Ovary (tissue), 9 donors: Measurements from ENCODE around the gene PCBP4. TPM values are rescaled to one million over a fixed set of nuclear protein-coding genes. Genes with fewer than 3 reads are reported as not detected.

Experiments
- DNase-seq, 5 donors: peaks; one replicate each; pipeline ENCODE4 v3.0.0-alpha.2; 2019 to 2020
- H3K27ac ChIP-seq, 2 donors: fragments of 200-600 bp; one replicate each; pipeline versions ENCODE4 v1.5.1 to v1.8.0; 2019 to 2022
- H3K27me3 ChIP-seq: fragments of 200-600 bp; one replicate; pipeline ENCODE4 v1.8.0; 2022
- H3K36me3 ChIP-seq: fragments of 200-600 bp; sonication (generic); one replicate; pipeline ENCODE4 v1.5.1; 2019
- H3K4me1 ChIP-seq: one replicate; pipeline ENCODE4 v1.8.1; 2013; ENCODE audit warnings: mild to moderate bottlenecking, moderate library complexity; ENCODE audit not compliant: insufficient read depth
- H3K4me3 ChIP-seq: fragments of 200-600 bp; sonication (generic); one replicate; pipeline ENCODE4 v1.5.1; 2017
- H3K9me3 ChIP-seq, 2 donors: fragments of 200-600 bp in 1 of 2; sonication (generic) in 1 of 2; one replicate each; pipeline versions ENCODE4 v1.5.1 to v1.8.1; 2013 to 2019; ENCODE audit warnings: mild to moderate bottlenecking in 1 of 2, moderate library complexity in 1 of 2
- EP300 ChIP-seq: sonication (generic); formaldehyde crosslinking; IDR thresholded peaks from one replicate; pipeline ENCODE4 v1.6.1; 2017; ENCODE audit warnings: antibody characterized with exemption
- POLR2A ChIP-seq: fragments of 450-650 bp; IDR thresholded peaks from one replicate; pipeline ENCODE4 v1.6.1; 2017; ENCODE audit warnings: antibody characterized with exemption, mild to moderate bottlenecking, moderate library complexity
- WGBS, 3 donors: extraction: QIAGEN DNeasy Blood & Tissue Kit in 1 of 3; methylation state at CpG; one replicate each; pipeline versions ENCODE4 v1.1.5 to v1.1.7; 2013 to 2017; 5-methylcytosine and 5-hydroxymethylcytosine counted together
- intact Hi-C, 4 donors: fragments of 100-400 bp; cut with DNase I; formaldehyde crosslinking; loops; one replicate each; pipeline versions ENCODE4 v1.11.0 to v1.15.1; 2022 to 2023
- polyA plus RNA-seq, 2 donors: library from polyadenylated mRNA; stranded (reverse); fragments of 200-250 nt in 1 of 2; fragments of 350-450 nt in 1 of 2; fragmentation: Illumina TruSeq in 1 of 2; extraction: RNeasy Lipid Tissue Mini Kit (QIAGEN cat#74804) in 1 of 2; gene quantifications; one replicate each; pipeline ENCODE4 v1.2.3, GENCODE V29; 2013 to 2014
- total RNA-seq, 7 donors: library from RNA; depleted of rRNA in 2 of 7; stranded (reverse); fragments of >200 nt in 2 of 7; fragmentation: NEBNext Ultra II Directional in 3 of 7; extraction: Animal tissue kit (Norgen Biotek cat#: 25700) in 3 of 7; gene quantifications; one replicate each; pipeline versions ENCODE4 v1.1.0 to v1.2.4, GENCODE V29; 2016 to 2023
- TF ChIP-seq, protein P1 (sequence below), 3 donors: fragments of 450-650 bp in 2 of 3; fragments of 200-600 bp in 1 of 3; IDR thresholded peaks; one replicate each; pipeline versions ENCODE4 v1.5.1 to v1.8.0; 2016 to 2022; ENCODE audit warnings: antibody characterized with exemption in 3 of 3, mild to moderate bottlenecking in 1 of 3
- donor health status: DM: no; HTN: no; CAD: no; lungs with moderate emphysema.
- donor health status: DM: no; HTN: no; CAD: no.
- donor health status: Bipolar disorder and iron deficiency.
- donor health status: DM: yes; HTN: yes; CAD: no.
- donor health status: DM: no; HTN: no; CAD: no.
- donor health status: DM: yes; HTN: yes; CAD: no.

PCBP4 gene
- total and polyA plus RNA-seq, 9 donors, result 4.5 to 83.3 (median 44.0) TPM

DNA sequence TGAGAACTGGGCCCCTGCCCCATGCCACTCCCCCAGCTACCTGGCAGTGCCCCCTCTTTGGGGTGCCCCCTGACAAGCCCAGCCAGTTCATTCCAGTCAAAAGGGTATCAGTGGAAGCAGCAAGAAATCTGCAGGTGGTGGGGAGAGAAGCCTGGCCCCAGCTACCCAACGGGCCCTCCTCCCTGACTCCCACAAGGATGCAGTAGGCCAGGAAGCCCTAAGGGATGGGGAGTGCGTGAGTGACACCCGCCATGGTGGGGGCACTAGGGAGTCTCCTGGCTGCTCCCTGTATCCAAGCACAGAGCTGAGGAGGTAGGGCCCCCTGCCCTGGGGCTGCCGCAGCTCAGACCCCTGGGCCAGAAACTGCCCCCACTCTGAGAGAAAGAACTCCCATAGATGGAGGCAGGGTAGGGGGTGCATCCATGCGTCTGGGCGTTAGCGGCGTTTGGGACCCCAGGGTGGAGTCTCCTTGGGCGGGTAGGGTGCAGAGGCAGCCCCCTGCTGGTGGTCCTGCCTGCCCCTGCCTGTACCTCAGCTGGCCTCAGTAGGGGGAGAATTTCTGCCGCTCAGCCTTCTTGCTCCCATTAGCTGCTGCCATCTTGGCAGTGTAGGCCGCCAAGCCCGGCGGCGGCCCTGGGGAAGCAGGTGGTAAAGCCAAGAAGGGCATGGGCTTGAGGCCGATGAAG, 9.6 kb downstream of the PCBP4 start:
- intact Hi-C loops, result no loop called here
- DNase-seq, result no peak
- TF ChIP-seq, protein P1, sequence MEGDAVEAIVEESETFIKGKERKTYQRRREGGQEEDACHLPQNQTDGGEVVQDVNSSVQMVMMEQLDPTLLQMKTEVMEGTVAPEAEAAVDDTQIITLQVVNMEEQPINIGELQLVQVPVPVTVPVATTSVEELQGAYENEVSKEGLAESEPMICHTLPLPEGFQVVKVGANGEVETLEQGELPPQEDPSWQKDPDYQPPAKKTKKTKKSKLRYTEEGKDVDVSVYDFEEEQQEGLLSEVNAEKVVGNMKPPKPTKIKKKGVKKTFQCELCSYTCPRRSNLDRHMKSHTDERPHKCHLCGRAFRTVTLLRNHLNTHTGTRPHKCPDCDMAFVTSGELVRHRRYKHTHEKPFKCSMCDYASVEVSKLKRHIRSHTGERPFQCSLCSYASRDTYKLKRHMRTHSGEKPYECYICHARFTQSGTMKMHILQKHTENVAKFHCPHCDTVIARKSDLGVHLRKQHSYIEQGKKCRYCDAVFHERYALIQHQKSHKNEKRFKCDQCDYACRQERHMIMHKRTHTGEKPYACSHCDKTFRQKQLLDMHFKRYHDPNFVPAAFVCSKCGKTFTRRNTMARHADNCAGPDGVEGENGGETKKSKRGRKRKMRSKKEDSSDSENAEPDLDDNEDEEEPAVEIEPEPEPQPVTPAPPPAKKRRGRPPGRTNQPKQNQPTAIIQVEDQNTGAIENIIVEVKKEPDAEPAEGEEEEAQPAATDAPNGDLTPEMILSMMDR (IDR thresholded peaks at IDR 0.05), result no peak
- TF ChIP-seq EP300 (no peak), POLR2A (no peak)
- Histone ChIP-seq H3K36me3 (no peaks in the 10 kb centered on the region), H3K27ac (no peak overlapping the region), H3K4me3 (no peak overlapping the region), H3K9me3 (no peaks in the 10 kb centered on the region), H3K27me3 (no peaks in the 10 kb centered on the region), H3K4me1 (peaks cover 11% of the 10 kb centered on the region)
- 93 to 94% (median 94%) methylated on average over 15 of the region's 15 CpGs for WGBS, 3 donors

DNA sequence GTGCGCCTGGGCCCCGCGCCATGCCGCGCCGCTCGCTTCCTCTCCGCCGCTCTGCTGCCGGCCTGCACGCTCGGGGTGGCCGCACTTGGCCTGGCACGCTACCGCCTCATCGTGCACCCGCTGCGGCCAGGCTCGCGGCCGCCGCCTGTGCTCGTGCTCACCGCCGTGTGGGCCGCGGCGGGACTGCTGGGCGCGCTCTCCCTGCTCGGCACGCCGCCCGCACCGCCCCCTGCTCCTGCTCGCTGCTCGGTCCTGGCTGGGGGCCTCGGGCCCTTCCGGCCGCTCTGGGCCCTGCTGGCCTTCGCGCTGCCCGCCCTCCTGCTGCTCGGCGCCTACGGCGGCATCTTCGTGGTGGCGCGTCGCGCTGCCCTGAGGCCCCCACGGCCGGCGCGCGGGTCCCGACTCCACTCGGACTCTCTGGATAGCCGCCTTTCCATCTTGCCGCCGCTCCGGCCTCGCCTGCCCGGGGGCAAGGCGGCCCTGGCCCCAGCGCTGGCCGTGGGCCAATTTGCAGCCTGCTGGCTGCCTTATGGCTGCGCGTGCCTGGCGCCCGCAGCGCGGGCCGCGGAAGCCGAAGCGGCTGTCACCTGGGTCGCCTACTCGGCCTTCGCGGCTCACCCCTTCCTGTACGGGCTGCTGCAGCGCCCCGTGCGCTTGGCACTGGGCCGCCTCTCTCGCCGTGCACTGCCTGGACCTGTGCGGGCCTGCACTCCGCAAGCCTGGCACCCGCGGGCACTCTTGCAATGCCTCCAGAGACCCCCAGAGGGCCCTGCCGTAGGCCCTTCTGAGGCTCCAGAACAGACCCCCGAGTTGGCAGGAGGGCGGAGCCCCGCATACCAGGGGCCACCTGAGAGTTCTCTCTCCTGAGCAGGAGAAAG, 11.1 kb downstream of the PCBP4 start:
- Histone ChIP-seq H3K36me3 (no peaks in the 10 kb centered on the region), H3K27ac (peak overlapping the region in 1 of 2 donors; percentile 86), H3K27me3 (no peaks in the 10 kb centered on the region), H3K4me3 (peak overlapping the region; percentile 39), H3K9me3 (no peaks in the 10 kb centered on the region), H3K4me1 (peaks cover 4% of the 10 kb centered on the region)
- peak; percentile 71 to 84 (median 78) for DNase-seq
- WGBS, 3 donors, result 4 to 9% (median 5%) methylated on average over 45 to 97 of the region's 97 CpGs
- intact Hi-C loops, result no loop called here
- TF ChIP-seq EP300 (no peak), POLR2A (no peak)
- TF ChIP-seq, protein P1 (IDR thresholded peaks at IDR 0.05), result peak; percentile 21 to 78 (median 60)

DNA sequence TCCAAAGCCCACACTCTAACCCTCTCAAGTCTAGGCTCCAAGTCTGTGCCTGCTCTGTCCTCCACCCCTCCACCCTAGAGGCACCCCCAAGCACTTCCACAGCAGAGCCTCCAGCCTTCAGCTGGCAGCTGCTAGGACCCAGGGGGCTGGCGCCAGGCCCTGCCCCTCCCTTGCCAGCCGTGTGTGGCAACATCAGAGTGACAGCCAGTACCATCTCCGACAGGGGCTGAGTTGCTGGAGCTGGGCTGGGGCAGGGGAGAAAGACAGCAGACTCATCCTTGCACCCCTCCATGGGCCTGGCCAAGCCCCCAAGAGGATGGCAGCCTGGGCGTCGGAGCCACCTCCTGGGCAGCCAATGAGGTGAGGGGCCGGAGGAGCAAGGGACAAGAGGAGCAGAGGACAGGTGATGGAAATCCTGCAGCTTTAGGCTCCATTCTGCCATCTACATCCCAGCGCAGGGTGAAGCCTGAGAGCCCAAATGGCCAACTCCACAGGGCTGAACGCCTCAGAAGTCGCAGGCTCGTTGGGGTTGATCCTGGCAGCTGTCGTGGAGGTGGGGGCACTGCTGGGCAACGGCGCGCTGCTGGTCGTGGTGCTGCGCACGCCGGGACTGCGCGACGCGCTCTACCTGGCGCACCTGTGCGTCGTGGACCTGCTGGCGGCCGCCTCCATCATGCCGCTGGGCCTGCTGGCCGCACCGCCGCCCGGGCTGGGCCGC, 11.9 kb downstream of the PCBP4 start, which contains the start of gene GPR62:
Gene GPR62 (plus strand): TSS at position 207 of the 718 bp plus-strand sequence. CDS start 272 bp downstream, at position 479.
- H3K9me3 ChIP-seq, result no peaks in the 10 kb centered on the region
- DNase-seq, result peak in 2 of 5 donors; percentile 18 to 43
- 22 to 29% (median 28%) methylated on average over 31 to 33 of the region's 33 CpGs for WGBS, 3 donors
- TF ChIP-seq, protein P1 (IDR thresholded peaks at IDR 0.05), result no peak
- no peak for TF ChIP-seq EP300
- no peak for TF ChIP-seq POLR2A
- peak within 1 kb of the TSS; percentile 39 for H3K4me3 ChIP-seq
- intact Hi-C loops, result no loop called here
- H3K27ac ChIP-seq, result peak within 1 kb of the TSS in 1 of 2 donors; percentile 86
- no peaks in the 10 kb centered on the region for H3K27me3 ChIP-seq
- H3K4me1 ChIP-seq, result peaks cover 4% of the 10 kb centered on the region
- H3K36me3 ChIP-seq, result no peaks in the 10 kb centered on the region

DNA sequence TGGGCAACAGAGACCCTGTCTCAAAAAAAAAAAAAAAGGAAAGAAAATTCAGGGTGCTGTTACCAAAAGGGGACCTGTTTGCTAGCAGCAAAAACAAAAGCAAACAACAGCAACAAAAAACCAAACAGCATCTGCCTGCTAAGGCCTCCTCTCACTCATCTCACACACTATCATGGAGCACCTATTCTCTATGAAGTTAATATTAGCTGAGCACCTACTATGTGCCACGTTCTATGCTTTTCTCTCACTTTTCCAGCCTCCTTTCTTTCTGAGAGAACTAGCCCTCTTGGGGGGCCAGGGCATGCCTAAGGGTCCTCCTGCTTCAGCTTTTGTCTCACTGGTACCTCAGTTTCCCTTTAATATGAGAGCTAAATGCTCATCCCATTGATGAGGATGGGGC, 12.5 kb downstream of the PCBP4 start:
- WGBS, 3 donors, result 79 to 87% (median 80%) methylated on average over 1 of the region's 1 CpG
- intact Hi-C loops, result no loop called here
- no peaks in the 10 kb centered on the region for H3K9me3 ChIP-seq

More for the DNA sequence above, 12.5 kb downstream of the PCBP4 start:
- H3K36me3 ChIP-seq, result no peaks in the 10 kb centered on the region
- DNase-seq, result no peak
- peaks cover 4% of the 10 kb centered on the region for H3K4me1 ChIP-seq
- H3K27ac ChIP-seq, result no peak overlapping the region
- TF ChIP-seq, protein P1 (IDR thresholded peaks at IDR 0.05), result no peak
- TF ChIP-seq POLR2A (no peak), EP300 (no peak)
- no peaks in the 10 kb centered on the region for H3K27me3 ChIP-seq
- no peak overlapping the region for H3K4me3 ChIP-seq
